ENCODE measurements around the gene C21orf58. TPM values are rescaled to one million over a fixed set of nuclear protein-coding genes. Genes with fewer than 3 reads are reported as not detected.

The C21orf58 gene
- total and polyA plus RNA-seq, 11 donors: 0.64 to 4.0 (median 1.3) TPM

GRCh38 chr21:46287541-46287940 is 36.1 kb downstream of the C21orf58 start:
- 86 to 96% (median 89%) methylated on average over 10 of the region's 10 CpGs for WGBS, 4 donors
- no peak for ATAC-seq
- DNase-seq: no peak
- Histone ChIP-seq H3K27ac (peak overlapping the region in 2 of 12 donors; percentile 94 to 98), H3K9me3 (no peaks in the 10 kb centered on the region), H3K27me3 (no peaks in the 10 kb centered on the region), H3K36me3 (peaks cover 0 to 48% (median 31%) of the 10 kb centered on the region in 9 donors), H3K4me3 (peak overlapping the region in 3 of 12 donors; percentile 81 to 93 (median 85)), H3K4me1 (peaks cover 0 to 53% (median 36%) of the 10 kb centered on the region in 12 donors)
- TF ChIP-seq POLR2A (IDR thresholded peaks at IDR 0.05): no peak
- no peak for TF ChIP-seq CTCF (IDR thresholded peaks at IDR 0.05)
- intact Hi-C loops (cut with DNase I): loop anchor here in 5 of 10 donors (2.0 to 5.0 kb wide), 2 partner anchors 35 to 37 kb away; partner anchors contain the start of genes PCNT (in 5 of the 5) and C21orf58 (in 4 of the 5)

GRCh38 chr21:46286648-46287002 is 37.0 kb downstream of the C21orf58 start:
- Histone ChIP-seq H3K4me3 (peak overlapping the region; percentile 70 to 99 (median 89)), H3K27me3 (no peaks in the 10 kb centered on the region), H3K9me3 (no peaks in the 10 kb centered on the region), H3K4me1 (peaks cover 0 to 62% (median 46%) of the 10 kb centered on the region in 12 donors), H3K36me3 (peaks cover 0 to 50% (median 33%) of the 10 kb centered on the region in 9 donors), H3K27ac (peak overlapping the region; percentile 85 to 99 (median 98))
- ATAC-seq (no peak), DNase-seq (no peak)
- intact Hi-C loops (cut with DNase I): loop anchor here in 6 of 10 donors (1.0 to 5.0 kb wide), 3 partner anchors 36 to 38 kb away; partner anchors contain the start of genes PCNT (in 6 of the 6) and C21orf58 (in 4 of the 6)
- WGBS, 4 donors: 0 to 1% (median 0%) methylated on average over 16 of the region's 16 CpGs
- TF ChIP-seq CTCF (IDR thresholded peaks at IDR 0.05): no peak
- no peak for TF ChIP-seq POLR2A (IDR thresholded peaks at IDR 0.05)

- WGBS, 4 donors: 0% methylated on average over 37 to 105 of the region's 105 CpGs
- intact Hi-C loops (cut with DNase I): loop anchor here in 8 of 10 donors (1.0 to 5.0 kb wide), 3 partner anchors 36 to 39 kb away; partner anchors contain the start of genes PCNT (in 8 of the 8) and C21orf58 (in 4 of the 8)
- peaks cover 0 to 68% (median 49%) of the 10 kb centered on the region in 12 donors for H3K4me1 ChIP-seq
- H3K27me3 ChIP-seq: no peaks in the 10 kb centered on the region
- ATAC-seq (peak; percentile 95 to 98 (median 98)), DNase-seq (peak; percentile 91 to 95 (median 93))
- TF ChIP-seq CTCF (IDR thresholded peaks at IDR 0.05): peak in 9 of 12 donors; percentile 15 to 63 (median 41)
- TF ChIP-seq POLR2A (IDR thresholded peaks at IDR 0.05): peak in 1 of 2 donors; percentile 72
- H3K27ac ChIP-seq: peak within 1 kb of the TSS; percentile 85 to 99 (median 98)
- H3K4me3 ChIP-seq: peak within 1 kb of the TSS; percentile 70 to 99 (median 89)
- H3K36me3 ChIP-seq: peaks cover 0 to 50% (median 34%) of the 10 kb centered on the region in 9 donors
- no peaks in the 10 kb centered on the region for H3K9me3 ChIP-seq
Measured at GRCh38 chr21:46285761-46286647, 37.7 kb downstream of the C21orf58 start, which contains the start of gene YBEY. YBEY (plus strand) TSS chr21:46286342; CDS start chr21:46286914, 572 bp downstream.
